GM12878 (cell line): ENCODE results near the gene HCRTR2. TPM values are rescaled to one million over a fixed set of nuclear protein-coding genes. Genes with fewer than 3 reads are reported as not detected.

Experiments used
- ATAC-seq: fragments of 200-7000 bp; cut with Tn5 transposase; 3 replicates; pipeline ENCODE4 v1.9.1; 2020; ENCODE audit warnings: mild to moderate bottlenecking, moderate library complexity
- BruUV-seq: library from RNA; stranded (reverse); fragments of 400-500 nt; replicated peaks from 2 replicates; lab custom pipeline; 2021; lab: Mats Ljungman, UMichigan
- CTCF ChIA-PET: fragments of 300-600 bp; sonication (Branson Sonifier 250); formaldehyde crosslinking; extraction: SDS; loops from one replicate; lab custom pipeline; 2021; ENCODE audit warnings: inconsistent platforms; lab: Yijun Ruan, JAX
- POLR2A ChIA-PET: fragments of 350-600 bp; formaldehyde crosslinking; extraction: SDS; loops from one replicate; lab custom pipeline; 2021; ENCODE audit warnings: inconsistent platforms; lab: Charles Lee
- RAD21 ChIA-PET: fragments of 300-600 bp; sonication (Branson Sonifier 250); formaldehyde crosslinking; loops from one replicate; lab custom pipeline; 2023; ENCODE audit warnings: antibody characterized with exemption; ENCODE audit not compliant: unreplicated experiment; lab: Charles Lee
- SMC1A ChIA-PET: fragments of 300-600 bp; sonication (Branson Sonifier 250); formaldehyde crosslinking; loops from one replicate; lab custom pipeline; 2023; ENCODE audit not compliant: unreplicated experiment, uncharacterized antibody; lab: Charles Lee
- DNase-seq: peaks from one replicate; pipeline ENCODE4 v3.0.0-alpha.2; 2011; ENCODE audit warnings: low read depth, low spot score
- FAIRE-seq: peaks from 3 replicates; lab custom pipeline; 2011; peaks lifted over from hg19 to GRCh38; lab: Jason Lieb, UNC
- H2AFZ ChIP-seq: 2 replicates; pipeline ENCODE4 v1.6.0; 2011; ENCODE audit warnings: low read depth, low read length, control low read depth; ENCODE audit not compliant: control insufficient read depth
- H3K27ac ChIP-seq: 2 replicates; pipeline ENCODE4 v1.5.1; 2011; ENCODE audit warnings: control low read depth; ENCODE audit not compliant: control insufficient read depth, insufficient read depth
- H3K27me3 ChIP-seq, 2 experiments: replicated peaks in 1 of 2; 2 replicates each; pipeline versions ENCODE4 v1.6.0 to v1.6.1; 2011; ENCODE audit warnings: low read length in 1 of 2; ENCODE audit not compliant: control insufficient read depth in 2 of 2, insufficient read depth in 2 of 2
- H3K36me3 ChIP-seq, 2 experiments: 2 replicates each; pipeline ENCODE4 v1.5.1; 2011; ENCODE audit warnings: low read length in 1 of 2; ENCODE audit not compliant: control insufficient read depth in 2 of 2, insufficient read depth in 2 of 2
- H3K4me1 ChIP-seq: 2 replicates; pipeline ENCODE4 v1.6.1; 2011; ENCODE audit warnings: mild to moderate bottlenecking, low read length, moderate library complexity, mixed read lengths; ENCODE audit not compliant: control insufficient read depth, insufficient read depth
- H3K4me2 ChIP-seq: 2 replicates; pipeline ENCODE4 v1.6.0; 2011; ENCODE audit warnings: control low read depth; ENCODE audit not compliant: control insufficient read depth, insufficient read depth
- H3K4me3 ChIP-seq: fragments of 200-600 bp; sonication (generic); 2 replicates; pipeline ENCODE4 v1.5.1; 2016
- H3K79me2 ChIP-seq: 2 replicates; pipeline ENCODE4 v1.6.0; 2011; ENCODE audit warnings: low read length; ENCODE audit not compliant: control insufficient read depth, insufficient read depth
- H3K9ac ChIP-seq: 2 replicates; pipeline ENCODE4 v1.8.0; 2011; ENCODE audit warnings: low read length, control low read depth, mixed read lengths; ENCODE audit not compliant: control insufficient read depth, insufficient read depth
- H3K9me3 ChIP-seq: replicated peaks from 3 replicates; pipeline ENCODE4 v1.5.1; 2011; ENCODE audit warnings: mild to moderate bottlenecking, low read length; ENCODE audit not compliant: control insufficient read depth, insufficient read depth
- H4K20me1 ChIP-seq: 2 replicates; pipeline ENCODE4 v1.6.0; 2011; ENCODE audit not compliant: control insufficient read depth, insufficient read depth
- BRCA1 ChIP-seq: IDR thresholded peaks from 2 replicates; pipeline ENCODE4 v1.6.1; 2011; ENCODE audit warnings: low read depth, low read length, improper control_type of control experiment
- CREB1 ChIP-seq: IDR thresholded peaks from 2 replicates; pipeline ENCODE4 v1.6.1; 2012; ENCODE audit warnings: low read depth, mild to moderate bottlenecking, inconsistent platforms
- ETV6 ChIP-seq, 2 experiments: fragments of 450-650 bp in 1 of 2; IDR thresholded peaks in 1 of 2; conservative IDR thresholded peaks in 1 of 2; 2 replicates each; pipeline ENCODE4 v1.6.1; 2014; ENCODE audit warnings: antibody characterized with exemption in 1 of 2, borderline replicate concordance in 1 of 2, low read depth in 1 of 2, mild to moderate bottlenecking in 1 of 2, moderate library complexity in 1 of 2
- MEF2A ChIP-seq: IDR thresholded peaks from 2 replicates; pipeline ENCODE4 v1.6.1; 2011; ENCODE audit warnings: low read depth, mild to moderate bottlenecking, low read length, moderate library complexity; ENCODE audit not compliant: insufficient read depth
- PAX8 ChIP-seq: fragments of 450-650 bp; IDR thresholded peaks from 2 replicates; pipeline ENCODE4 v1.6.1; 2017; ENCODE audit warnings: mild to moderate bottlenecking, moderate library complexity
- PKNOX1 ChIP-seq: fragments of 450-650 bp; IDR thresholded peaks from 2 replicates; pipeline ENCODE4 v1.6.1; 2016; ENCODE audit warnings: mild to moderate bottlenecking
- PML ChIP-seq: IDR thresholded peaks from 2 replicates; pipeline ENCODE4 v1.6.1; 2012; ENCODE audit warnings: low read length, inconsistent platforms
- POU2F2 ChIP-seq: IDR thresholded peaks from 3 replicates; pipeline ENCODE4 v1.6.1; 2011; ENCODE audit warnings: low read depth, mild to moderate bottlenecking, low read length, borderline replicate concordance
- RAD51 ChIP-seq: fragments of 450-650 bp; IDR thresholded peaks from 2 replicates; pipeline ENCODE4 v1.6.1; 2016; ENCODE audit warnings: moderate library complexity, mild to moderate bottlenecking, inconsistent platforms
- RFX5 ChIP-seq: IDR thresholded peaks from 2 replicates; pipeline ENCODE4 v1.6.1; 2011; ENCODE audit warnings: low read depth, low read length, improper control_type of control experiment
- SP1 ChIP-seq: IDR thresholded peaks from one replicate; pipeline ENCODE4 v1.6.1; 2011; ENCODE audit warnings: low read depth, low read length
- WGBS: methylation state at CpG from one replicate; pipeline ENCODE4 v1.1.6; 2016; ENCODE audit warnings: low lambda C conversion rate; ENCODE audit not compliant: insufficient replicate concordance, insufficient coverage; ENCODE audit errors: missing lambda C conversion rate; 5-methylcytosine and 5-hydroxymethylcytosine counted together
- in situ Hi-C: fragments of 300-500 bp; cut with MboI; formaldehyde crosslinking; loops from 9 replicates; pipeline ENCODE4 v1.14.3; 2018; ENCODE audit warnings: mixed read lengths
- intact Hi-C: fragments of 100-400 bp; cut with micrococcal nuclease; formaldehyde crosslinking; loops from one replicate; pipeline ENCODE4 v1.14.2; 2022; ENCODE audit not compliant: unreplicated experiment
- polyA plus RNA-seq, 11 experiments: library from polyadenylated mRNA; depleted of rRNA in 4 of 11; unstranded in 6 of 11; stranded (reverse) in 5 of 11; fragments of >200 nt; fragmentation: Nextera tagmentation in 4 of 11; fragmentation: Illumina TruSeq in 1 of 11; extraction: Ambion mirVana in 4 of 11; extraction: Trizol in 1 of 11; gene quantifications; 1 replicate in 1 of 11; 2 replicates in 10 of 11; pipeline versions ENCODE4 v1.2.1 to v1.2.3, GENCODE V29; 2011 to 2016; ENCODE audit warnings: inconsistent platforms in 2 of 11, missing spikeins in 2 of 11, low read depth in 1 of 11
- total RNA-seq, 4 experiments: library from RNA; depleted of rRNA in 3 of 4; stranded (reverse); fragments of >200 nt in 3 of 4; fragmentation: Illumina TruSeq in 1 of 4; extraction: Trizol in 1 of 4; gene quantifications; 2 replicates each; pipeline versions ENCODE4 v1.2.1 to v1.2.3, GENCODE V29; 2013 to 2021

Gene HCRTR2
- total and polyA plus RNA-seq, 10 of the 15 experiments (the other 5 are each of a cell fraction or from before 2014, with no cell fraction given), result not detected

- BruUV-seq, result no TSS peak
- POLR2A ChIA-PET, result no interaction called here
- Histone ChIP-seq H3K4me3 (no peak overlapping the region), H3K79me2 (no peaks in the 10 kb centered on the region), H3K9ac (no peak overlapping the region), H3K27me3 (no peaks in the 10 kb centered on the region), H3K4me2 (no peak overlapping the region), H2AFZ (no peak overlapping the region), H3K9me3 (no peaks in the 10 kb centered on the region), H3K36me3 (no peaks in the 10 kb centered on the region), H3K4me1 (no peaks in the 10 kb centered on the region), H3K27ac (no peak overlapping the region), H4K20me1 (no peaks in the 10 kb centered on the region)
- in situ Hi-C loops (no loop called here), intact Hi-C loops (no loop called here)
- CTCF ChIA-PET, result no interaction called here
- DNase-seq (no peak), ATAC-seq (no peak), FAIRE-seq (no peak)
- RAD21 ChIA-PET, result no interaction called here
- SMC1A ChIA-PET, result no interaction called here
- TF ChIP-seq BRCA1 (no peak), MEF2A (no peak), SP1 (no peak), RFX5 (no peak), ETV6 (conservative IDR thresholded peaks at IDR 0.05 in 1 of 2, IDR thresholded peaks at IDR 0.05 in 1 of 2; ENCODE audit: borderline replicate concordance in 1 of 2, low read depth in 1 of 2) (no peak), PKNOX1 (no peak), POU2F2 (no peak)
Observed at GRCh38 chr6:55210952-55211351, 36.6 kb downstream of the HCRTR2 start.

GRCh38 chr6:55212156-55212555 is 37.8 kb downstream of the HCRTR2 start:
- WGBS, result 17% methylated on average over 2 of the region's 2 CpGs

More at GRCh38 chr6:55212156-55212555, 37.8 kb downstream of the HCRTR2 start:
- no peak overlapping the region for H3K4me2 ChIP-seq
- H3K27ac ChIP-seq, result no peak overlapping the region
- RAD21 ChIA-PET, result no interaction called here
- no peak overlapping the region for H2AFZ ChIP-seq
- CTCF ChIA-PET, result no interaction called here
- TF ChIP-seq CREB1 (no peak), RAD51 (no peak), PML (no peak), PAX8 (no peak)
- no peak for DNase-seq
- no peak for ATAC-seq
- H4K20me1 ChIP-seq, result no peaks in the 10 kb centered on the region
- in situ Hi-C loops (no loop called here), intact Hi-C loops (no loop called here)
- no peaks in the 10 kb centered on the region for H3K36me3 ChIP-seq
- H3K9ac ChIP-seq, result no peak overlapping the region
- no peak overlapping the region for H3K4me3 ChIP-seq
- SMC1A ChIA-PET, result no interaction called here
- no peaks in the 10 kb centered on the region for H3K9me3 ChIP-seq
- H3K79me2 ChIP-seq, result no peaks in the 10 kb centered on the region
- H3K4me1 ChIP-seq, result no peaks in the 10 kb centered on the region
- H3K27me3 ChIP-seq, result no peaks in the 10 kb centered on the region
- FAIRE-seq, result no peak
- no TSS peak for BruUV-seq
- POLR2A ChIA-PET, result no interaction called here
